HEK293 (cell line): ENCODE measurements around the gene CCDC85C.

ENCODE experiments used
- CTCF ChIA-PET: fragments of 350-600 bp; formaldehyde crosslinking; extraction: SDS; loops from one replicate; lab custom pipeline; 2021; ENCODE audit warnings: antibody characterized with exemption; lab: Yijun Ruan, JAX
- POLR2A ChIA-PET: fragments of 300-600 bp; formaldehyde crosslinking; extraction: SDS; loops from one replicate; lab custom pipeline; 2020; ENCODE audit warnings: antibody characterized with exemption, inconsistent platforms; lab: Yijun Ruan, JAX
- H3K27ac ChIP-seq: fragments of 200-500 bp; sonication (Bioruptor generic); 2 replicates; pipeline ENCODE4 v1.5.1; 2014; ENCODE audit warnings: low read depth, low read length, control low read depth, inconsistent platforms; ENCODE audit errors: extremely low read depth
- H3K36me3 ChIP-seq, 2 experiments: fragments of 200-500 bp in 1 of 2; sonication (Bioruptor generic) in 1 of 2; 1 replicate in 1 of 2; 2 replicates in 1 of 2; pipeline ENCODE4 v1.5.1; 2014 to 2017; ENCODE audit warnings: inconsistent platforms in 2 of 2, low read length in 2 of 2; ENCODE audit not compliant: control insufficient read depth in 2 of 2, insufficient read depth in 1 of 2
- H3K4me1 ChIP-seq: fragments of 200-500 bp; sonication (Bioruptor generic); 2 replicates; pipeline ENCODE4 v1.5.1; 2014; ENCODE audit warnings: mild to moderate bottlenecking, low read length, inconsistent platforms; ENCODE audit not compliant: control insufficient read depth, insufficient read depth
- H3K4me3 ChIP-seq: 2 replicates; pipeline ENCODE4 v1.5.1; 2011; ENCODE audit warnings: low read depth, mild to moderate bottlenecking, control low read depth, low read length, moderate library complexity
- H3K9me3 ChIP-seq: fragments of 200-500 bp; sonication (Bioruptor generic); 2 replicates; pipeline ENCODE4 v1.5.1; 2014; ENCODE audit warnings: low read depth, low read length, inconsistent platforms; ENCODE audit not compliant: control insufficient read depth, insufficient read depth
- BCL6B ChIP-seq: fragments of 450-650 bp; formaldehyde crosslinking; IDR thresholded peaks from 2 replicates; pipeline ENCODE4 v1.5.1; 2017; ENCODE audit warnings: missing biosample characterization, missing genetic modification characterization
- FEZF1 ChIP-seq: fragments of 450-650 bp; formaldehyde crosslinking; IDR thresholded peaks from 2 replicates; pipeline ENCODE4 v1.5.1; 2016; ENCODE audit warnings: missing biosample characterization, missing genetic modification characterization
- GFI1B ChIP-seq: fragments of 450-650 bp; formaldehyde crosslinking; IDR thresholded peaks from 2 replicates; pipeline ENCODE4 v1.5.1; 2016; ENCODE audit warnings: missing biosample characterization, missing genetic modification characterization
- MEIS1 ChIP-seq: sonication (generic); formaldehyde crosslinking; IDR thresholded peaks from 2 replicates; pipeline ENCODE4 v1.8.1; 2022; ENCODE audit warnings: missing genetic modification reagents, mild to moderate bottlenecking, borderline replicate concordance
- SCRT2 ChIP-seq: fragments of 450-650 bp; formaldehyde crosslinking; IDR thresholded peaks from 2 replicates; pipeline ENCODE4 v1.5.1; 2016; ENCODE audit warnings: missing biosample characterization, missing genetic modification characterization
- SETDB1 ChIP-seq: IDR thresholded peaks from one replicate; pipeline ENCODE4 v1.6.1; 2017; ENCODE audit warnings: mild to moderate bottlenecking, low read length, moderate library complexity, mixed read lengths; ENCODE audit not compliant: insufficient read length
- TRIM28 ChIP-seq: IDR thresholded peaks from 2 replicates; pipeline ENCODE4 v1.6.1; 2011; ENCODE audit warnings: low read length, control low read depth, borderline replicate concordance
- ZFHX2 ChIP-seq: fragments of 450-650 bp; formaldehyde crosslinking; conservative IDR thresholded peaks from 2 replicates; pipeline ENCODE4 v1.5.1; 2016; ENCODE audit warnings: missing biosample characterization, missing genetic modification characterization
- ZIC2 ChIP-seq: fragments of 450-650 bp; formaldehyde crosslinking; IDR thresholded peaks from 2 replicates; pipeline ENCODE4 v1.5.1; 2016; ENCODE audit warnings: missing biosample characterization, missing genetic modification characterization
- ZNF146 ChIP-seq: fragments of 450-650 bp; formaldehyde crosslinking; IDR thresholded peaks from 2 replicates; pipeline ENCODE4 v1.5.1; 2016; ENCODE audit warnings: missing biosample characterization, missing genetic modification characterization
- ZNF19 ChIP-seq: fragments of 450-650 bp; formaldehyde crosslinking; IDR thresholded peaks from 2 replicates; pipeline ENCODE4; 2016; ENCODE audit warnings: missing biosample characterization, missing genetic modification characterization, low read depth
- ZNF211 ChIP-seq: fragments of 450-650 bp; formaldehyde crosslinking; IDR thresholded peaks from 2 replicates; pipeline ENCODE4 v1.5.1; 2016; ENCODE audit warnings: low read depth, missing biosample characterization, missing genetic modification characterization
- ZNF24 ChIP-seq: fragments of 450-650 bp; formaldehyde crosslinking; IDR thresholded peaks from 2 replicates; pipeline ENCODE4 v1.5.1; 2016; ENCODE audit warnings: missing biosample characterization, missing genetic modification characterization
- ZNF266 ChIP-seq: fragments of 450-650 bp; formaldehyde crosslinking; IDR thresholded peaks from 2 replicates; pipeline ENCODE4 v1.5.1; 2016; ENCODE audit warnings: missing biosample characterization, missing genetic modification characterization, low read depth
- ZNF280D ChIP-seq: fragments of 450-650 bp; formaldehyde crosslinking; IDR thresholded peaks from 2 replicates; pipeline ENCODE4 v1.5.1; 2016; ENCODE audit warnings: missing biosample characterization, missing genetic modification characterization
- ZNF354C ChIP-seq: fragments of 450-650 bp; formaldehyde crosslinking; IDR thresholded peaks from 2 replicates; pipeline ENCODE4 v1.5.1; 2016; ENCODE audit warnings: missing biosample characterization, missing genetic modification characterization, low read depth, borderline replicate concordance
- ZNF394 ChIP-seq: fragments of 450-650 bp; formaldehyde crosslinking; IDR thresholded peaks from 2 replicates; pipeline ENCODE4 v1.5.1; 2016; ENCODE audit warnings: missing biosample characterization, missing genetic modification characterization, mild to moderate bottlenecking, moderate library complexity, borderline replicate concordance
- ZNF449 ChIP-seq: fragments of 450-650 bp; formaldehyde crosslinking; IDR thresholded peaks from 2 replicates; pipeline ENCODE4 v1.5.1; 2017; ENCODE audit warnings: missing biosample characterization, mild to moderate bottlenecking, missing genetic modification characterization, moderate library complexity
- ZNF544 ChIP-seq: fragments of 450-650 bp; formaldehyde crosslinking; IDR thresholded peaks from 2 replicates; pipeline ENCODE4 v1.5.0; 2017; ENCODE audit warnings: missing biosample characterization, missing genetic modification characterization
- ZNF610 ChIP-seq: fragments of 450-650 bp; formaldehyde crosslinking; IDR thresholded peaks from 2 replicates; pipeline ENCODE4 v1.5.1; 2016; ENCODE audit warnings: missing biosample characterization, missing genetic modification characterization, borderline replicate concordance
- ZNF629 ChIP-seq: fragments of 450-650 bp; formaldehyde crosslinking; IDR thresholded peaks from 2 replicates; pipeline ENCODE4 v1.5.1; 2017; ENCODE audit warnings: missing biosample characterization, missing genetic modification characterization
- ZNF664 ChIP-seq: fragments of 450-650 bp; formaldehyde crosslinking; IDR thresholded peaks from 2 replicates; pipeline ENCODE4 v1.5.1; 2016; ENCODE audit warnings: missing biosample characterization, missing genetic modification characterization
- TF ChIP-seq, protein P1 (sequence below): fragments of 450-650 bp; formaldehyde crosslinking; IDR thresholded peaks from 2 replicates; pipeline ENCODE4 v1.5.1; 2017; ENCODE audit warnings: missing biosample characterization, missing genetic modification characterization
- TF ChIP-seq, protein P2 (sequence below): fragments of 450-650 bp; formaldehyde crosslinking; IDR thresholded peaks from 2 replicates; pipeline ENCODE4 v1.5.1; 2016; ENCODE audit warnings: missing biosample characterization, missing genetic modification characterization

Gene CCDC85C

GRCh38 chr14:99529899-99530298 lies 74.1 kb downstream of the CCDC85C start:
- POLR2A ChIA-PET: no interaction called here
- H3K36me3 ChIP-seq: no peaks in the 10 kb centered on the region
- H3K9me3 ChIP-seq: no peaks in the 10 kb centered on the region
- H3K4me3 ChIP-seq: no peak overlapping the region
- H3K27ac ChIP-seq: no peak overlapping the region
- peaks cover 4% of the 10 kb centered on the region; the same call in 1 of the 2 replicates for H3K4me1 ChIP-seq
- CTCF ChIA-PET: no interaction called here
- TF ChIP-seq ZNF19 (tag by site-specific recombination) (no peak), MEIS1 (CRISPR knock-in tag) (no peak), ZNF266 (no peak), ZNF664 (tag by site-specific recombination) (no peak), SETDB1 (no peak), GFI1B (tag by site-specific recombination) (no peak), ZNF629 (tag by site-specific recombination) (no peak), SCRT2 (tag by site-specific recombination) (no peak), ZNF211 (no peak), FEZF1 (tag by site-specific recombination) (no peak), BCL6B (tag by site-specific recombination) (no peak), TRIM28 (no peak)

GRCh38 chr14:99527427-99528076 lies 76.5 kb downstream of the CCDC85C start:
- Histone ChIP-seq H3K4me1 (peaks cover 24% of the 10 kb centered on the region), H3K36me3 (no peaks in the 10 kb centered on the region), H3K9me3 (no peaks in the 10 kb centered on the region), H3K4me3 (no peak overlapping the region), H3K27ac (no peak overlapping the region)
- ChIA-PET POLR2A (no interaction called here), CTCF (no interaction called here)
- TF ChIP-seq, protein P1, sequence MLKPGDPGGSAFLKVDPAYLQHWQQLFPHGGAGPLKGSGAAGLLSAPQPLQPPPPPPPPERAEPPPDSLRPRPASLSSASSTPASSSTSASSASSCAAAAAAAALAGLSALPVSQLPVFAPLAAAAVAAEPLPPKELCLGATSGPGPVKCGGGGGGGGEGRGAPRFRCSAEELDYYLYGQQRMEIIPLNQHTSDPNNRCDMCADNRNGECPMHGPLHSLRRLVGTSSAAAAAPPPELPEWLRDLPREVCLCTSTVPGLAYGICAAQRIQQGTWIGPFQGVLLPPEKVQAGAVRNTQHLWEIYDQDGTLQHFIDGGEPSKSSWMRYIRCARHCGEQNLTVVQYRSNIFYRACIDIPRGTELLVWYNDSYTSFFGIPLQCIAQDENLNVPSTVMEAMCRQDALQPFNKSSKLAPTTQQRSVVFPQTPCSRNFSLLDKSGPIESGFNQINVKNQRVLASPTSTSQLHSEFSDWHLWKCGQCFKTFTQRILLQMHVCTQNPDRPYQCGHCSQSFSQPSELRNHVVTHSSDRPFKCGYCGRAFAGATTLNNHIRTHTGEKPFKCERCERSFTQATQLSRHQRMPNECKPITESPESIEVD (tag by site-specific recombination): no peak
- TF ChIP-seq ZIC2 (tag by site-specific recombination) (peak; percentile 89), ZNF610 (tag by site-specific recombination) (no peak), ZNF354C (tag by site-specific recombination) (no peak), ZNF24 (no peak), ZNF544 (tag by site-specific recombination) (no peak), ZNF280D (tag by site-specific recombination) (no peak), ZNF449 (no peak), ZNF394 (tag by site-specific recombination) (no peak), ZFHX2 (tag by site-specific recombination) (0 out of 2 replicates have a peak, but pooled peaks have one; percentile 15), ZNF146 (tag by site-specific recombination) (no peak)
- TF ChIP-seq, protein P2, sequence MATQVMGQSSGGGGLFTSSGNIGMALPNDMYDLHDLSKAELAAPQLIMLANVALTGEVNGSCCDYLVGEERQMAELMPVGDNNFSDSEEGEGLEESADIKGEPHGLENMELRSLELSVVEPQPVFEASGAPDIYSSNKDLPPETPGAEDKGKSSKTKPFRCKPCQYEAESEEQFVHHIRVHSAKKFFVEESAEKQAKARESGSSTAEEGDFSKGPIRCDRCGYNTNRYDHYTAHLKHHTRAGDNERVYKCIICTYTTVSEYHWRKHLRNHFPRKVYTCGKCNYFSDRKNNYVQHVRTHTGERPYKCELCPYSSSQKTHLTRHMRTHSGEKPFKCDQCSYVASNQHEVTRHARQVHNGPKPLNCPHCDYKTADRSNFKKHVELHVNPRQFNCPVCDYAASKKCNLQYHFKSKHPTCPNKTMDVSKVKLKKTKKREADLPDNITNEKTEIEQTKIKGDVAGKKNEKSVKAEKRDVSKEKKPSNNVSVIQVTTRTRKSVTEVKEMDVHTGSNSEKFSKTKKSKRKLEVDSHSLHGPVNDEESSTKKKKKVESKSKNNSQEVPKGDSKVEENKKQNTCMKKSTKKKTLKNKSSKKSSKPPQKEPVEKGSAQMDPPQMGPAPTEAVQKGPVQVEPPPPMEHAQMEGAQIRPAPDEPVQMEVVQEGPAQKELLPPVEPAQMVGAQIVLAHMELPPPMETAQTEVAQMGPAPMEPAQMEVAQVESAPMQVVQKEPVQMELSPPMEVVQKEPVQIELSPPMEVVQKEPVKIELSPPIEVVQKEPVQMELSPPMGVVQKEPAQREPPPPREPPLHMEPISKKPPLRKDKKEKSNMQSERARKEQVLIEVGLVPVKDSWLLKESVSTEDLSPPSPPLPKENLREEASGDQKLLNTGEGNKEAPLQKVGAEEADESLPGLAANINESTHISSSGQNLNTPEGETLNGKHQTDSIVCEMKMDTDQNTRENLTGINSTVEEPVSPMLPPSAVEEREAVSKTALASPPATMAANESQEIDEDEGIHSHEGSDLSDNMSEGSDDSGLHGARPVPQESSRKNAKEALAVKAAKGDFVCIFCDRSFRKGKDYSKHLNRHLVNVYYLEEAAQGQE (tag by site-specific recombination): peak; percentile 54
